ENCODE data around the gene VTI1A.

DNA sequence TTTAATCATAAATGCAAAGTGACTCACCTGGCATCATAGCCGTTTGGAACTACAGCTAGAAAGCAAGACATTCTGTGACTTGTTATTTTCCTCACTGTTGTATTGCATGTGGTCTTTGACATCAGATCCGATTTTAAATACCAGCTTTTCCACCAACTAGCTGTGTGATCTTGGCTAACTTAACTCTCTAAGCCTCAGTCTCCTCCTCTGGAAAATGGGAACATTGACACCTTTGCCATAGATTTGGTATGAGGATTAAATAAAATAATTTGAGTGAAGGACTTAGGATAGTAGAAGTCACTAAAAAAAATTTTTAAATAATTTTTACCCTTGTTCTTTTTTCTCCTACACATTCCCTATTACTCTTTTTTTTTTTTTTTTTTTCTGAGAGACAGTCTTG lies 348.1 kb downstream of the VTI1A start:
- TF ChIP-seq, protein P1, sequence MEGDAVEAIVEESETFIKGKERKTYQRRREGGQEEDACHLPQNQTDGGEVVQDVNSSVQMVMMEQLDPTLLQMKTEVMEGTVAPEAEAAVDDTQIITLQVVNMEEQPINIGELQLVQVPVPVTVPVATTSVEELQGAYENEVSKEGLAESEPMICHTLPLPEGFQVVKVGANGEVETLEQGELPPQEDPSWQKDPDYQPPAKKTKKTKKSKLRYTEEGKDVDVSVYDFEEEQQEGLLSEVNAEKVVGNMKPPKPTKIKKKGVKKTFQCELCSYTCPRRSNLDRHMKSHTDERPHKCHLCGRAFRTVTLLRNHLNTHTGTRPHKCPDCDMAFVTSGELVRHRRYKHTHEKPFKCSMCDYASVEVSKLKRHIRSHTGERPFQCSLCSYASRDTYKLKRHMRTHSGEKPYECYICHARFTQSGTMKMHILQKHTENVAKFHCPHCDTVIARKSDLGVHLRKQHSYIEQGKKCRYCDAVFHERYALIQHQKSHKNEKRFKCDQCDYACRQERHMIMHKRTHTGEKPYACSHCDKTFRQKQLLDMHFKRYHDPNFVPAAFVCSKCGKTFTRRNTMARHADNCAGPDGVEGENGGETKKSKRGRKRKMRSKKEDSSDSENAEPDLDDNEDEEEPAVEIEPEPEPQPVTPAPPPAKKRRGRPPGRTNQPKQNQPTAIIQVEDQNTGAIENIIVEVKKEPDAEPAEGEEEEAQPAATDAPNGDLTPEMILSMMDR (IDR thresholded peaks at IDR 0.05), result no peak
- TF ChIP-seq POLR2A (IDR thresholded peaks at IDR 0.05), result no peak

Data from thyroid gland (tissue), 4 donors.